Endodermal cell (in vitro differentiated cells): Measurements from ENCODE around the gene ZMYND12. TPM values are rescaled to one million over a fixed set of nuclear protein-coding genes. Genes with fewer than 3 reads are reported as not detected.

ENCODE experiments used
- DNase-seq: peaks from one replicate; pipeline ENCODE4 v3.0.0-alpha.2; 2017
- H3K27ac ChIP-seq: 2 replicates; pipeline ENCODE4 v1.5.1; 2013; ENCODE audit warnings: mild to moderate bottlenecking, low read depth, low read length, moderate library complexity
- H3K27me3 ChIP-seq: 2 replicates; pipeline ENCODE4 v1.6.1; 2013; ENCODE audit warnings: mild to moderate bottlenecking, low read length, moderate library complexity; ENCODE audit not compliant: insufficient read depth, control insufficient read depth, poor library complexity, severe bottlenecking
- H3K36me3 ChIP-seq: 2 replicates; pipeline ENCODE4 v1.7.0; 2013; ENCODE audit warnings: mild to moderate bottlenecking, low read length, moderate library complexity; ENCODE audit not compliant: control insufficient read depth, insufficient read depth
- H3K4me1 ChIP-seq: one replicate; pipeline ENCODE4 v1.7.0; 2013; ENCODE audit warnings: low read length; ENCODE audit not compliant: control insufficient read depth, insufficient read depth
- H3K4me3 ChIP-seq: 2 replicates; pipeline ENCODE4 v1.5.1; 2013; ENCODE audit warnings: mild to moderate bottlenecking, low read length, moderate library complexity
- H3K9ac ChIP-seq: 2 replicates; pipeline ENCODE4 v1.6.1; 2013; ENCODE audit warnings: mild to moderate bottlenecking, low read length, moderate library complexity; ENCODE audit not compliant: poor library complexity, severe bottlenecking; ENCODE audit errors: extremely low read depth
- H3K9me3 ChIP-seq: 2 replicates; pipeline ENCODE4 v1.6.1; 2013; ENCODE audit warnings: mild to moderate bottlenecking, low read length, moderate library complexity; ENCODE audit not compliant: control insufficient read depth
- H3K27ac Mint-ChIP-seq: 2 replicates; pipeline ENCODE4 v1.8.0; 2020; ENCODE audit warnings: mixed read lengths
- H3K27me3 Mint-ChIP-seq: 2 replicates; pipeline ENCODE4 v1.8.0; 2021; ENCODE audit warnings: mild to moderate bottlenecking, mixed read lengths; ENCODE audit not compliant: insufficient read depth
- H3K36me3 Mint-ChIP-seq: 2 replicates; pipeline ENCODE4 v1.8.0; 2020; ENCODE audit warnings: low read depth, mixed read lengths
- H3K4me1 Mint-ChIP-seq: 2 replicates; pipeline ENCODE4 v1.8.0; 2020; ENCODE audit warnings: mixed read lengths
- H3K4me3 Mint-ChIP-seq: 2 replicates; pipeline ENCODE4 v1.8.0; 2020; ENCODE audit warnings: mild to moderate bottlenecking, moderate library complexity, mixed read lengths
- H3K9me3 Mint-ChIP-seq: 2 replicates; pipeline ENCODE4 v1.8.0; 2020; ENCODE audit warnings: mild to moderate bottlenecking, mixed read lengths
- WGBS, 2 experiments: methylation state at CpG; one replicate each; pipeline versions ENCODE4 v1.1.5 to v1.1.7; 2013; ENCODE audit warnings: missing lambda C conversion rate in 2 of 2, mixed read lengths in 1 of 2; ENCODE audit not compliant: insufficient coverage in 1 of 2, insufficient read length in 1 of 2; 5-methylcytosine and 5-hydroxymethylcytosine counted together
- total RNA-seq, 2 donors: library from RNA; stranded (reverse); fragmentation: NEBNext Ultra II Directional in 1 of 2; extraction: Animal tissue kit (Norgen Biotek cat#: 25700) in 1 of 2; gene quantifications; 2 replicates in 1 of 2; 3 replicates in 1 of 2; pipeline ENCODE4 v1.2.1, GENCODE V29; 2021
- TF ChIP-seq, protein P1 (sequence below): fragments of 200-600 bp; sonication (generic); conservative IDR thresholded peaks from 2 replicates; pipeline ENCODE4 v1.5.0; 2021; ENCODE audit warnings: antibody characterized with exemption, mild to moderate bottlenecking

ZMYND12 gene
- total RNA-seq, 2 donors from 2014 or later, result 0.44 to 1.1 TPM

- Mint-ChIP-seq H3K4me3 (no peak overlapping the region), H3K36me3 (no peaks in the 10 kb centered on the region), H3K27me3 (no peaks in the 10 kb centered on the region), H3K4me1 (peaks cover 14% of the 10 kb centered on the region), H3K9me3 (no peaks in the 10 kb centered on the region), H3K27ac (no peak overlapping the region)
- Histone ChIP-seq H3K27me3 (no peaks in the 10 kb centered on the region), H3K4me3 (no peak overlapping the region), H3K36me3 (no peaks in the 10 kb centered on the region), H3K9me3 (no peaks in the 10 kb centered on the region), H3K27ac (no peak overlapping the region), H3K9ac (no peak overlapping the region), H3K4me1 (no peaks in the 10 kb centered on the region)
- no peak for DNase-seq
- WGBS, 2 experiments, result 92 to 93% methylated on average over 2 to 7 of the region's 7 CpGs
- TF ChIP-seq, protein P1, sequence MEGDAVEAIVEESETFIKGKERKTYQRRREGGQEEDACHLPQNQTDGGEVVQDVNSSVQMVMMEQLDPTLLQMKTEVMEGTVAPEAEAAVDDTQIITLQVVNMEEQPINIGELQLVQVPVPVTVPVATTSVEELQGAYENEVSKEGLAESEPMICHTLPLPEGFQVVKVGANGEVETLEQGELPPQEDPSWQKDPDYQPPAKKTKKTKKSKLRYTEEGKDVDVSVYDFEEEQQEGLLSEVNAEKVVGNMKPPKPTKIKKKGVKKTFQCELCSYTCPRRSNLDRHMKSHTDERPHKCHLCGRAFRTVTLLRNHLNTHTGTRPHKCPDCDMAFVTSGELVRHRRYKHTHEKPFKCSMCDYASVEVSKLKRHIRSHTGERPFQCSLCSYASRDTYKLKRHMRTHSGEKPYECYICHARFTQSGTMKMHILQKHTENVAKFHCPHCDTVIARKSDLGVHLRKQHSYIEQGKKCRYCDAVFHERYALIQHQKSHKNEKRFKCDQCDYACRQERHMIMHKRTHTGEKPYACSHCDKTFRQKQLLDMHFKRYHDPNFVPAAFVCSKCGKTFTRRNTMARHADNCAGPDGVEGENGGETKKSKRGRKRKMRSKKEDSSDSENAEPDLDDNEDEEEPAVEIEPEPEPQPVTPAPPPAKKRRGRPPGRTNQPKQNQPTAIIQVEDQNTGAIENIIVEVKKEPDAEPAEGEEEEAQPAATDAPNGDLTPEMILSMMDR, result no peak
Measured at GRCh38 chr1:42420121-42420520, 35.7 kb downstream of the ZMYND12 start.

DNA sequence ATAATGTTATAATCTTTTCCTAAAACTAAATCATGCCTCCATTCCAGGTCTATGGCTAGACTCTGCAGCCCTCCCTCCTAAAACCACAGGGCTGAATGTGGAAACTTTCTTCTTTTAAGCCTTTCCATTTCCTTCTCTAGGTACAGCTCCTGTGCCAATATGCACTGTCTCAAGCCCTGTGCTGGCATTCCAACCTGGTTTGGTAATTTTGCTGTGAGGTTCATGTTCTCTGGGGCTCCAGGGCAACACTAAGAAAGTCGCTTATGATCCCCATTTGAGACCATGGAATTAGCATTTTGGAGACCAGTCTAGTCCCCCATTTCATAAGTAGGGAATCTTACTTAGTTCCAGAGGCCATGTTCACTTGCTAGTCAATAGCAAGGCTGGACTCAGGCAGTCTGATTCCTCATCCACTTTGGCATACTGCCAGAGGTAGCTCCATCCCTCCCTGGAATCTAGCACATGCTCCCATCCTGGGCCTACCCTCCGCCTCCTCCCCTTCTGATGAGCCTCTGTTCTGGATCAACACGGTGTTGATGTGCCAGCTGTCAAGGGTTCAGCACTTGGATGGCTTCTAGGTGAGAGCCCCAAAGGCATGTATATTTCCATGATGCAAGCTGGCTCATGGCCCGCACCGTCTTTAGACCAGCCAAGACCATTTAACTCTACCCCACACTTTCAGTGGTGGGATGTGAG is 36.5 kb downstream of the ZMYND12 start:
- Mint-ChIP-seq H3K4me1 (peaks cover 14% of the 10 kb centered on the region), H3K27me3 (no peaks in the 10 kb centered on the region), H3K4me3 (no peak overlapping the region), H3K27ac (no peak overlapping the region), H3K36me3 (no peaks in the 10 kb centered on the region), H3K9me3 (no peaks in the 10 kb centered on the region)
- WGBS, 2 experiments, result 91 to 93% methylated on average over 3 to 5 of the region's 5 CpGs
- Histone ChIP-seq H3K4me1 (no peaks in the 10 kb centered on the region), H3K36me3 (no peaks in the 10 kb centered on the region), H3K4me3 (no peak overlapping the region), H3K9ac (no peak overlapping the region), H3K9me3 (no peaks in the 10 kb centered on the region), H3K27ac (no peak overlapping the region), H3K27me3 (no peaks in the 10 kb centered on the region)
- TF ChIP-seq, protein P1, result no peak
- no peak for DNase-seq

DNA sequence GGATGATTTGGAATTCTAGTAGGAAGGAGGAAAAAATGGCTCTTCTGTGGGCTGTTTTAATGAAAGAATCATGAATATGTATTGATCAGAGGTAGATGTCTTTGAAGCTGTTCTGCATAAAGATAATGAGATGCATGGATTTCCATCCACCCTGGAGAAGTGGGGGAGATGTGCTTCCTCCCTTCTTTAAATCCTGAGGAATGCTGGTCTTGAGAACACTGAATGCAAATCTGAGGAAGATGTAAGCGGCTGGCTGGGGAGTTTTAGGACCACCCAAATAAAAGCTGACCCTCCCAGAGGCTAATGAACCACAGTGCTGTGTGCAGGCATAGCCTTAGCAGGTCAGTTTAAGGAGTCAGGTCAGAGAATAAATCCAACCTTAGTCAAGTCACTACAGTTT is 37.3 kb downstream of the ZMYND12 start:
- H3K4me3 ChIP-seq, result no peak overlapping the region

More for the DNA sequence above, 37.3 kb downstream of the ZMYND12 start:
- H3K9me3 Mint-ChIP-seq, result no peaks in the 10 kb centered on the region
- H3K36me3 Mint-ChIP-seq, result no peaks in the 10 kb centered on the region
- no peak overlapping the region for H3K27ac Mint-ChIP-seq
- H3K27ac ChIP-seq, result no peak overlapping the region
- no peaks in the 10 kb centered on the region for H3K27me3 ChIP-seq
- H3K4me1 Mint-ChIP-seq, result peaks cover 14% of the 10 kb centered on the region
- TF ChIP-seq, protein P1, result no peak
- H3K9ac ChIP-seq, result no peak overlapping the region
- no peak for DNase-seq
- H3K27me3 Mint-ChIP-seq, result no peaks in the 10 kb centered on the region
- WGBS, 2 experiments, result 70 to 100% methylated on average over 1 of the region's 1 CpG
- no peaks in the 10 kb centered on the region for H3K4me1 ChIP-seq
- no peaks in the 10 kb centered on the region for H3K36me3 ChIP-seq
- H3K4me3 Mint-ChIP-seq, result no peak overlapping the region
- H3K9me3 ChIP-seq, result no peaks in the 10 kb centered on the region
